Activated naive CD4-positive, alpha-beta T cell treated with anti-CD3 and anti-CD28 coated beads, Interleukin-2, amount 50 U/mL, for 72 hours (primary cell): Measurements from ENCODE around the gene ZP3. TPM values are rescaled to one million over a fixed set of nuclear protein-coding genes. Genes with fewer than 3 reads are reported as not detected.
A peak's percentile ranks its signal among the peaks of the same experiment; 100 is the strongest.
"Not testable (repeated sequence)": the region's sequence is repeated elsewhere in the genome, so short reads cannot be mapped to it uniquely, and the experiment has no call there.

Source experiments
- ATAC-seq, 2 donors: fragments of 150-1000 bp; cut with Tn5 transposase; 2 replicates each; pipeline ENCODE4 v1.10.0; 2021; ENCODE audit warnings: mild to moderate bottlenecking in 2 of 2, moderate library complexity in 2 of 2
- DNase-seq, 2 donors: peaks; one replicate each; pipeline ENCODE4 v3.0.0; 2021 to 2022; ENCODE audit warnings: low spot score in 2 of 2
- H3K27ac Mint-ChIP-seq, 2 donors: one replicate each; pipeline ENCODE4 v1.8.0; 2022; ENCODE audit warnings: mild to moderate bottlenecking in 2 of 2, mixed read lengths in 2 of 2
- H3K36me3 Mint-ChIP-seq, 2 donors: one replicate each; pipeline ENCODE4 v1.8.0; 2022; ENCODE audit warnings: mixed read lengths in 2 of 2
- H3K9me3 Mint-ChIP-seq, 2 donors: one replicate each; pipeline ENCODE4 v1.8.0; 2022; ENCODE audit warnings: mixed read lengths in 2 of 2
- total RNA-seq, 2 donors: library from RNA; stranded (reverse); gene quantifications; one replicate each; pipeline ENCODE4 v1.2.3, GENCODE V29; 2022

The ZP3 gene
- total RNA-seq, result 10 to 100 TPM in 1 of 2 donors, 1 to 10 TPM in 1; 7.9 to 19.2 TPM

- no peaks in the 10 kb centered on the region for H3K9me3 Mint-ChIP-seq
- DNase-seq (no peak), ATAC-seq (peak in 1 of 2 donors; percentile 38)
- no peaks in the 10 kb centered on the region for H3K36me3 Mint-ChIP-seq
- H3K27ac Mint-ChIP-seq, result peak within 1 kb of the TSS in 1 of 2 donors; percentile 85
These were observed at the start of gene ZP3 for GRCh38 chr7:76424413-76425111. TSS of gene ZP3 (plus strand) at chr7:76424950. CDS start at chr7:76424965, 15 bp downstream.

- H3K9me3 Mint-ChIP-seq, result no peaks in the 10 kb centered on the region
- H3K27ac Mint-ChIP-seq, result no peak overlapping the region
- ATAC-seq (no peak), DNase-seq (no peak)
- H3K36me3 Mint-ChIP-seq, result no peaks in the 10 kb centered on the region
These were observed 49.5 kb upstream of the ZP3 start for GRCh38 chr7:76375251-76375650.

- ATAC-seq (no peak), DNase-seq (no peak)
- Mint-ChIP-seq H3K9me3 (no peaks in the 10 kb centered on the region), H3K36me3 (no peaks in the 10 kb centered on the region), H3K27ac (no peak overlapping the region)
These were observed 47.4 kb upstream of the ZP3 start for GRCh38 chr7:76377186-76377918.

DNA sequence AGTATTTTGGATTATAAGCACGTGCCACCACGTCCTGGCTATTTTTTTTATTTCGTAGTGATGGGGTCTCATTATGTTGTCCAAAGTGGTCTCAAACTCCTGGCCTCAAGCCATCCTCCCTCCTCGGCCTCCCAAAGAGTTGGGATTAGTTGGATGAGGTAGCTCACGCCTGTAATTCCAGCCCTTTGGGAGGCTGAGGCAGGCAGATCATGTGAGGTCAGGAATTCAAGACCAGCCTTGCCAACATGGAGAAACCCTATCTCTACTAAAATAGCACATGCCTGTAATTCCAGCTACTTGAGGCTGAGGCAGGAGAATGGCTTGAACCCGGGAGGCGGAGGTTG is 44.2 kb upstream of the ZP3 start:
- no peaks in the 10 kb centered on the region for H3K9me3 Mint-ChIP-seq
- H3K27ac Mint-ChIP-seq, result peak overlapping the region in 1 of 2 donors; percentile 71
- ATAC-seq, result no peak

GRCh38 chr7:76381814-76382213 is 42.9 kb upstream of the ZP3 start:
- Mint-ChIP-seq H3K36me3 (no peaks in the 10 kb centered on the region), H3K27ac (no peak overlapping the region), H3K9me3 (no peaks in the 10 kb centered on the region)
- DNase-seq (no peak), ATAC-seq (no peak)

More for the DNA sequence above, 44.2 kb upstream of the ZP3 start:
- DNase-seq, result no peak
- no peaks in the 10 kb centered on the region for H3K36me3 Mint-ChIP-seq

GRCh38 chr7:76383089-76383944 is 41.4 kb upstream of the ZP3 start:
- Mint-ChIP-seq H3K9me3 (no peaks in the 10 kb centered on the region), H3K27ac (no peak overlapping the region), H3K36me3 (no peaks in the 10 kb centered on the region)
- DNase-seq (no peak), ATAC-seq (no peak)

- no peaks in the 10 kb centered on the region for H3K36me3 Mint-ChIP-seq
- no peaks in the 10 kb centered on the region for H3K9me3 Mint-ChIP-seq
- ATAC-seq (no peak), DNase-seq (no peak)
- no peak overlapping the region for H3K27ac Mint-ChIP-seq
These were observed 38.0 kb upstream of the ZP3 start for GRCh38 chr7:76386691-76387260.

DNA sequence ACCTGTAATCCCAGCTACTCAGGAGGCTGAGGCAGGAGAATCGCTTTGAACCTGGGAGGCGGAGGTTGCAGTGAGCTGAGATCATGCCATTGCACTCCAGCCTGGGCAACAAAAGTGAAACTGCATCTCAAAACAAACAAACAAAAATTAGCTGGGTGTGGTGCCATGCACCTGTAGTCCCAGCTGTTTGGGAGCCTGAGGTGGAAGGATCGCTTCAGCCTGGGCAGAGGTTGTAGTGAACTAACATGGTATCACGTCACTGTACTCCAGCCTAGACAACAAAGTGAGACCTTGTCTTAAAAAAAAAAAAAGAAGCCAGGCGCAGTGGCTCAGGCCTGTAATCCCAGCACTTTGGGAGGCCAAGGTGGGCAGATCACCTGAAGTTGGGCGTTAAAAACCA is 37.0 kb upstream of the ZP3 start:
- not testable (repeated sequence) for H3K27ac Mint-ChIP-seq, H3K9me3 Mint-ChIP-seq, H3K36me3 Mint-ChIP-seq, ATAC-seq, DNase-seq

DNA sequence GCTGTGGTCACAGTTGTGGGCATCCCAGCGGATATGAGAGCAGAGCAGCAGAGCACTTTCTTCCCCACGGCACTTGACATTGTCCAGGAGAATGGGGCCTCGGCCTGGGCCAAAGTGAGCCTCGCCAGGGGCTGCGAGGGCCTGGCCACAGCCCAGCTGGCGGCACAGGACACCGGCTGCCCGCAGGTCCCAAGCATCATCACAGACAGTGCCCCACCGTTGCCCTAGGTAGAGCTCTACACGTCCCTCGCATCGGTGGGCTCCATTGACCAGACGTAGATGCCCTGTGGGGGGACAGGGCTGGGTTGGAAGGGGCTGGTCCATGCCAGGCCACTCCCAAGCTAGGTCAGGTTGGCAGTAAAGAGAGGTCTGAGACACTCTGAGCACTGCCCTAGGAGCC is 34.7 kb upstream of the ZP3 start:
- no peaks in the 10 kb centered on the region for H3K36me3 Mint-ChIP-seq
- ATAC-seq, result no peak
- DNase-seq, result no peak
- no peaks in the 10 kb centered on the region for H3K9me3 Mint-ChIP-seq
- peak overlapping the region in 1 of 2 donors; percentile 56 for H3K27ac Mint-ChIP-seq

GRCh38 chr7:76392531-76393115 is 32.1 kb upstream of the ZP3 start:
- DNase-seq (no peak), ATAC-seq (peak in 1 of 2 donors; percentile 2)
- no peaks in the 10 kb centered on the region for H3K36me3 Mint-ChIP-seq
- H3K27ac Mint-ChIP-seq, result peak overlapping the region; percentile 69 to 88
- no peaks in the 10 kb centered on the region for H3K9me3 Mint-ChIP-seq

DNA sequence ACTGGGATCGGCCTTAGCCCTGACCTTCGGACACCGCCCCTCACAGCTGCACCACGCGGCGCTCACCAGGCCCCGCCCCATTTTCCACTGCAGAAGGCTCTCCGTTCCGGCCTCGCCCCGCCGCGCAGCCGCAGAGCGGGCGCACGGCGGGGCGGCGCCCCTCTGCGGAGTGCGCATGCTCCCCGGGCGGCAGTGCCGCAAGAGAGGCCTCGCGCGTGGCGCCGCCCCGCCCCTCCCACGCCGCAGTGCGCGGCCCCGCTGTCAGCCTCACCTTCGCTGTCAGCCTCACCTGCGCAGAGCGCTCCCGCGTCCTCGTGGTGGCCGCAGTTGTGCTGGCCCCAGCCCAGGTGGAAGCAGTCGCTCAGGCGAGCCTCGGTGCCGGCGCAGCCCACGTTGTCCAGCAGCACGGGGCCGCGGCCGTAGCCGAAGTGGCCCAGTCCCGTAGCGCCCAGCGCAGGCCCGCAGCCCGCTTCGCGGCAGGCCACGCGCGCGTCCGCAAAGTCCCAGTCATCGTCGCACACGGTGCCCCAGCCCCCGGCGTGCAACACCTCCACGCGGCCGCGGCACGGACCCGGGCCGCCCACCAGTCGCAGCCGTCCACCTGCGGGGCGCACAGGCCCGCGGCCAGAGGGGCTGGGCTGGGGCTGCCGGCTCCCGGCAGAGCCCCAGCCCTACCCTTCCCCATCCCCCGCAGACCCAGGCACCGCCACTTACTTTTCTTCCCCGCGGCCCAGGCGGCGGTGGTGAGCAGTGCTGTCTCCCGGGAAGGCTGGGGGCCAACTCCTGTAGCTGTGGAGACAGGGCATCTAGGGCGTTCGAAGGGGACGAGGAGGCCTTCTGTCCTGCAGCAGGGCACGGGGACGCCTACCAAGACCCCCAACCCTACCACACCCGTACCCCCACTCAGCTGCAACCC is 31.4 kb upstream of the ZP3 start:
- no peaks in the 10 kb centered on the region for H3K9me3 Mint-ChIP-seq
- no peaks in the 10 kb centered on the region for H3K36me3 Mint-ChIP-seq
- DNase-seq (peak; percentile 93 to 96), ATAC-seq (peak; percentile 87 to 88)
- H3K27ac Mint-ChIP-seq, result peak overlapping the region; percentile 69 to 88

GRCh38 chr7:76394957-76395356 is 29.8 kb upstream of the ZP3 start:
- no peaks in the 10 kb centered on the region for H3K36me3 Mint-ChIP-seq

GRCh38 chr7:76395605-76395964 is 29.2 kb upstream of the ZP3 start:
- H3K9me3 Mint-ChIP-seq, H3K36me3 Mint-ChIP-seq, ATAC-seq, DNase-seq, H3K27ac Mint-ChIP-seq: not testable (repeated sequence)

More at GRCh38 chr7:76394957-76395356, 29.8 kb upstream of the ZP3 start:
- ATAC-seq (no peak), DNase-seq (no peak)
- Mint-ChIP-seq H3K9me3 (no peaks in the 10 kb centered on the region), H3K27ac (no peak overlapping the region)

DNA sequence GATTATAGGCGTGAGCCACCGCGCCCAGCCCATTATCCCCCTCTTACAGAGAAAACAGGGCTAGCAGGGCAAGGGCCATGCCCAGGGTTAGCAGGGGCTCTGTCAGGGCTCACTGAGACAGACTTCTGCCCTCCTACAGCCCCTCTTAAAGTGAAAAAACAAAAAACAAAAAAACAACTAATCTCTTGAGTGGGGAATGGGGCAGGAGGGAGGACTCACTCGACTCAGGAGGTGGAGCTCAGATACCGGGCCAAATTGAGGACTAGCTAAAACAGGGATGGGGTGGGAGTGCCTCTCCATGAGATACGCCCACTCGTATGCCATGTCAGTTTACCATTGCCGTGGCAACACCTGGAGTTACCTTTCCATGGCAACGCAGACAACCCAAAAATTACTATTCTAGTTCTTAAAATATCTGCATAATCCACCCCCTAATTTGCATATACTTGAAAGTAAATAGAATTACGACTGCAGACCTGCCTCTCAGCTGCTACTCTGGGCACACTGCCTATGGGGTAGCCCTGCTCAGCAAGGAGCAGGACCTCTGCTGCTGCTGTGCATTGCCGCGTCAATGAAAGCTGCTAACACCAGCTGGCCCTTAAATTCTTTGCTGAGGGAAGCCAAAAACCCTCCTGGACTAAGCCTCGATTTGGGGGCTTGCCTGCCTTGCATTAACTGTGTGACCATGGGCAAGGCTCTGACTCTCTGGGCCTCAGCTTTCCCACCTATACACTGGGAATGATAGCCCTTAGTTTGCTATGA is 28.6 kb upstream of the ZP3 start:
- no peak overlapping the region for H3K27ac Mint-ChIP-seq
- ATAC-seq (no peak), DNase-seq (no peak)
- H3K36me3 Mint-ChIP-seq, result no peaks in the 10 kb centered on the region
- no peaks in the 10 kb centered on the region for H3K9me3 Mint-ChIP-seq

- ATAC-seq, result no peak
- Mint-ChIP-seq H3K36me3 (no peaks in the 10 kb centered on the region), H3K9me3 (no peaks in the 10 kb centered on the region), H3K27ac (no peak overlapping the region)
- no peak for DNase-seq
These were observed 27.9 kb upstream of the ZP3 start for GRCh38 chr7:76396864-76397263.
